HG03520 (cell line): ENCODE measurements around the gene RNF144A.

Experiments used
- ATAC-seq: cut with Tn5 transposase; IDR thresholded peaks from one replicate; pipeline ENCODE4 v1.9.1; 2021; ENCODE audit warnings: mild to moderate bottlenecking, moderate library complexity; ENCODE audit not compliant: unreplicated experiment

RNF144A gene

DNA sequence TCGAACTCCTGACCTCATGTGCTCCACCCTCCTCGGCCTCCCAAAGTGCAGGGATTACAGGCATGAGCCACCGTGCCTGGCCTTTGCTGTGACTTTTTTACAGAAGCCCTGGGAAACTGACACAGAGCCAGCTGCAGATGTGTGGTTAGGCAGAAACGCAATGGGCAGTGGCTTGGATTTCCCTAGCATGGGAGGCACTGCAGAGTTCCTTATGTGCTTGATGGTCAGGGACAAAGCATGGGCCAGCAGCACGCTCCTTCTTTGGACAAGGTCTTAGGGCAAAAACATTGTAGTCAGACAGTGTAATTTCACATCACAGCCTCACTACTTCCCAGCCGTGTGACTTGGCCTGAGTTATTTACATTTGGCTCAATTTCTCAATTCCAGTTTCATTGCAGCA, 153.9 kb downstream of the RNF144A start:
- no peak for ATAC-seq

DNA sequence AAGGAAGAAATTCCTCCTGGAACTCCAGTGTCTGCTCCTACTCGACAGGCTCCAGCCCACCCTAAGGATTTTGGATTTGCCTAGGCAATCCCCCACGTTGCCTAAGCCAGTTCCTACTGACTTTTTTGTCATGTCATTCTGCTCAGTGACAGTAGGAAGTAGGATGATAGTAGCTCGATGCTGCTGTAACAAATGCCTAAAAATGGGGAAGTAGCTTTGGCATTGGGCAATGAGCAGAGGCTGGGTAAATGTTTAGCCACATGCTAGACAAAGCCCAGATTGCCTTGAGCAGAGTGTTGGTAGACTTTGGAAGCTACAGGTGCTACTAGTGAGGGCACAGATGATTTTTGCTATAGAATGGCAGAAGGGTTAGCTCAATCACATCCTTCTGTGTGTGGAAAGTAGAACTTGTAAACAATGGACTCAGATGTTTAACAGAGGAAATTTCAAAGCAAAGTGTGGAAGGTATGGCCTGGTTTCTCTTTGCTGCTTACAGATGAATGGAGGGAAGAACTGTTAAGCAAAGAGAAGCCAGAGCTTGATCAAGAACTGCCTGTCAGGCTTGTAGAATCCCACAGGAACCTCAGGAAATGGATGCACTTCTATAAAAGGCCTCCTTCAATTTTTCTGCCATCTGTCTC, 154.8 kb downstream of the RNF144A start:
- no peak for ATAC-seq

DNA sequence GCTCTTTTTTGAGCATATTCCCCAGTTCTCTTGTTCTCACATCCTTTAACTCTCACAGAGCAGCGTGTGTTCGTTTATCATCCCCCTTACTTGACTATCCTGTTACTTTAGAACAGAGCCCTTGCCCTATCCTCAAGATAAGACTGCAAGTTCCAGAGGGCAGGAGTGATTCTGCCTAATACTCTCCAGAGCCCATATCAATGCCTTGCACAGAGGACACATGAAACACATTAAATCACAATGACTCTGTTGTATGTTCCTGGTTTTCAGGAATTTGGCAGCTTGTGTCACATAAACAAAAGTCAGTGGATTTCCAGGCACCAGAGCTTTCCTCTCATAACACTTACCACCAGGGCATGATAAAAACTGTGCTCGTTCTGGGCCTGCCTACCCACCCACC, 156.7 kb downstream of the RNF144A start:
- no peak for ATAC-seq

DNA sequence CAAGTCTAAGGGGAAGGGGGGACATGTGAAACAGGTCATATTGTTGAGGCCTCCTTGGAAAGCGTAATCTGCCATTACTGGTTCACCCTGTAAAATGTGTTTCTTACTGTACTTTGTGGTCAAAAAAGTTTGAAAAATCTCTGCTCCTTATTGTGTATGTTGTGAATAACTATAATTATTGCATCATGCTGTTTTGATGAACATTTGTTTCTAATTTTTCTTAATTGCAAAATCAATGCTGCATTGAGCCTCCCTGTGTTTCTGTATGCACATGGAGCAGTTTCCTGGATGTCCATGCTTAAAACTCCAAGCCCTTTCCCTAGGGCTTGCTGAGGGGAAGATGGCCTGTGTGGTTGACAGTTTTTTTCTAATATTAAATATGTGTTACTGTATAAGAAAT, 158.6 kb downstream of the RNF144A start:
- no peak for ATAC-seq

DNA sequence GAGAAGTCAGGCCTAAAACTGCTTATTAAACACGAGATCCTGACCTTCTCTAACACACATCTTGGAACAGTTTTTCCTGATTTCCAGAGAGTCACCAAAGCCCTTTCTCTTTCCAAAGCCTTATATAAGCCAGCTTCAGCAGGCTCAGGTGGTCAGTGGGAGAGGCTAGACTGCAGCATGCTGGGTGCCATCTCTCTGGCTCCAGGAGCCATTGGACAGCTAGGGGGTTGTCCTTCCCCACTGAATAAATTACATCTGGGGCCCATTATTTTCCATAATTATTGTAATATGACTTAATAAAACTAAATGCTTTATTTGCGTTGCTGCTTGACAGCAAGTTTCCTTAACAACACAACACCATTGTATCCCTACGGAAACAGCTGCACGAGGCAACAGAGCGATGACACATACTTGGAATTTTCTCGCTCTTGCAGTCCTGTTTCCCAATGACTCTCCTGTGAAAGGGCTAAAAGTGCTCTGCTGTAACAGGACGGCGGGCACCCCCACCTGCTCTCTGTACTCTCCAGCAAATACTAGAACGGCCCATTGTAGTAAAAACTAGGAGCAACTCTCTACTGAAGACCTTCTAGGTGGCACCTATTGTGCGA, 160.6 kb downstream of the RNF144A start:
- no peak for ATAC-seq

DNA sequence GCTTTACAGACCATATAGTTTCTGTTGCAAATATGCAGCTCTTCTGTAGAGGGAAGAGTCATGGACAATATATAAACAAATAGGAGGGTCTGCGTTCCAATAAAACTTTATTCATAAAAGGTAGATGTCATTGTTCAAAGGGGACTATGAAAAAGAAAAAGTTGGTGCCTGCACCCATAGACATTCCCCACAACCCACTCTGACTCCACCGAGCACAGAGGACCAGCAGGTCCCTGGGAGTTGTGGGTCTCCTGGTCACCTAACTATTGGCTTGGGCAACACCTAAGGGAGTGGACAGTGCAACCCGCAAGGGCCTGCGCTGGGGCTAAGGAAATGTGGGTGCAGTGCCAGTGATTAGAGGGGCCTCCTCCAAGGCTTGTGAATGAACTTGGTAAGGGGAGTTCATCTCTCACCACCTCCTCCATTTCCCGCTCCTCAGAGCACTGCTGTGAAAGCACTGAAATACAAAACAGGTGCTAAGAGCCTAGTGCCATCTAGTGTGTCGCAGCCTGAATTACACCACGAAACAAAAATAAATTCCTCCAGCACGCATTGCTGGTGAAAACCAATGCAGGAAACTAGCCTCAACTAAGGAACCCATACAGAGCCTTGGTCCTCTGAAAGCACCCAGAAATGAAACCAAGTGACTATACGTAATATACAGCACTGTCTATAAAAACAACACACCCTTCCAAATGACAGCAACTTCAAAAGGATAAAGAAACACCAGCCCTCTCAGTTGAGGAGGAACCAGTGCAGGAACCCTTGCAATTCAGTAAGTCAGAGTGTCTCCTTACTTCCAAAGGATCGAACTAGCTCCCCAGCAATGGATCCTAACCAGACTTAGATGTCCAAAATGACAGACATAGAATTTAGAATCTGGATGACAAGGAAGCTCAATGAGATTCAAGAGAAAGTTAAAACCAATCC, 166.6 kb downstream of the RNF144A start:
- ATAC-seq, result no peak

DNA sequence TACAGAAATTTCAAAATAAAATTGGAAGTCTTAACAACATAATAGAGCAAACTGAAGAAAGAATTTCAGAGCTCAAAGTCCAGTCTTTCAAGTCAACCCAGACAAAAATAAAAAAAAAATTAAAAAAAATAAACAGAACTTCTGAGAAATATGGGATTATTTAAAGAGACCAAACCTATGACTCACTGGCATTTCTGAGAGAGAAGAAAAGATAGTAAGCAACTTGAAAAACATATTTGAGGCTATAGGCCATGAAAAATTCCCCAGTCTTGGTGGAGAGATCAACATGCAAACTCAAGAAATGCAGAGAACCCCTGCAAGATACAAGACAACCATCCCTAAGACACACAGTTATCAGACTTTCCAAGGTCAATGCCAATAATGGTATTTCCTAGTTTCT, 167.4 kb downstream of the RNF144A start:
- no peak for ATAC-seq

DNA sequence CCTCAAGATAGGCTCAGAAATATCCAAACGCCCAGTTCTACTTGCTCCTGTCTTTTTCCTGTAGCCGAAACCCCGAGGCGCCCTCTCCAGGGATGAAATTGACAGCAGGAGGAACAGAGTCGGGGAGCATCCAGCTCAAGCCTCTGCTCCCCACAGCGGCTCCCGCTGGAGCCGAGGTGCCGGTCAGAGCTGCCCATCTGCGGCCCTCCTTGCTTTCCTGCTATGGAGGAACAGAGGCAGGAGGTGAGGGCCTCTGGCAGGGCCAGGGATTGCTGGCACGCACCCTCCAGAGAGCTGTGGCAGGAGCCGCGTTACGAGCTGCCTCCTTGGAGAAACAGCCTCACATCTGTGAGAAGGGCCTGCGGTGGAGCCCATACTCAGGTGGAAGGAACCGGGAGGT, 172.1 kb downstream of the RNF144A start:
- ATAC-seq, result no peak

DNA sequence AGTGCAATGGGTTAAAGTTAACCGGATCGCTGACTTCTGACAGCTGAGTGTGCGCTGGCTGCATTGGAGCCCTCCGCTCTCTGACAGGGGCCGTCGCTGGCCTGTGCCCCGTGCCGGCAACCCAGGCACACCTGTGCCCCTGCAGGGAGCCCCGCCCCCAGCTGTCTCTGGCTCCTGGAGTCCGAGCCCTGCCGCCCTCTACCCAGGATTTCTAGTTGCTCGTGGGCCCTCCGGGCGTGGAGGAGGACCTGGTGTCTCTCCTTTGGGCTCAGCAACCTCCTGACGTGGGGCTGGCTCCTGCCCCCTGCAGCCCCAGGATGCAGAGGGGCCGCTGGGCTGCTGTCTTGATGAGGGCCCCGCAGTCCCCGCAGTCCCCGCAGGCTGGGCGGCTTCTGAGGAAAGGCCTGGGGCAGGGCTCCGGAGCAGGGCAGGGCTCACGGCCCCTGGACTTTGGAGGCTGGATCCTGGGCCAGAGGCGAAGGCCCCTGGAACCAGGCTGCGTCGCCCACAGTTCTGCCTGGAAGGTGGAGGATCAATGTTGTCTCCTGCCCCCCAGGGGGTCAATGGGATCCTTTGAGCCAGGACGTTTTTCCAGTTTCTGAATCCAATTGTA, 172.8 kb downstream of the RNF144A start:
- ATAC-seq, result no peak

DNA sequence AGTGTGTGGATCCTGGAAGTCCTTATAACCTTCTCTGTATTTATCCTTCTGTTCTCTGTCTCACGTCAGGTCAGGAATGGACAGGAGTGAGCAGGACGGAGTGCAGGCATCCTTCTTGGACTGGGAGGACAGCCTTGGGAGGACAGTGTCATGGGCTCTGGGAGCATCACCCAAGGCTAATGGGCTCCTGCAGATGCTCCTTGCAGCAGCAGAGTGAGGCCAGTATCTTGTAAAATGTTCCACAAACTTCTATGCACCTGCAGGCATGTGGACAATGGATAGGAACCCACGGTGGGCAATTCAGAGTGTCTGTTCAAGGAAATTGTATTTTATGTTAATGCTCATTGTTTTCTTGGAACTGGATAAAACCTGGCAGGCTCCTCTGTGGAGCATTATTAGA, 176.2 kb downstream of the RNF144A start:
- no peak for ATAC-seq
